ENCODE measurements around the gene ZDHHC14.

ZDHHC14 gene

GRCh38 chr6:157647261-157647915, 266.4 kb downstream of the ZDHHC14 start:
- DNase-seq (ENCODE audit: low read depth), result no peak

- DNase-seq (ENCODE audit: low read depth), result no peak
Observed at GRCh38 chr6:157648561-157648960, 267.6 kb downstream of the ZDHHC14 start.

DNA sequence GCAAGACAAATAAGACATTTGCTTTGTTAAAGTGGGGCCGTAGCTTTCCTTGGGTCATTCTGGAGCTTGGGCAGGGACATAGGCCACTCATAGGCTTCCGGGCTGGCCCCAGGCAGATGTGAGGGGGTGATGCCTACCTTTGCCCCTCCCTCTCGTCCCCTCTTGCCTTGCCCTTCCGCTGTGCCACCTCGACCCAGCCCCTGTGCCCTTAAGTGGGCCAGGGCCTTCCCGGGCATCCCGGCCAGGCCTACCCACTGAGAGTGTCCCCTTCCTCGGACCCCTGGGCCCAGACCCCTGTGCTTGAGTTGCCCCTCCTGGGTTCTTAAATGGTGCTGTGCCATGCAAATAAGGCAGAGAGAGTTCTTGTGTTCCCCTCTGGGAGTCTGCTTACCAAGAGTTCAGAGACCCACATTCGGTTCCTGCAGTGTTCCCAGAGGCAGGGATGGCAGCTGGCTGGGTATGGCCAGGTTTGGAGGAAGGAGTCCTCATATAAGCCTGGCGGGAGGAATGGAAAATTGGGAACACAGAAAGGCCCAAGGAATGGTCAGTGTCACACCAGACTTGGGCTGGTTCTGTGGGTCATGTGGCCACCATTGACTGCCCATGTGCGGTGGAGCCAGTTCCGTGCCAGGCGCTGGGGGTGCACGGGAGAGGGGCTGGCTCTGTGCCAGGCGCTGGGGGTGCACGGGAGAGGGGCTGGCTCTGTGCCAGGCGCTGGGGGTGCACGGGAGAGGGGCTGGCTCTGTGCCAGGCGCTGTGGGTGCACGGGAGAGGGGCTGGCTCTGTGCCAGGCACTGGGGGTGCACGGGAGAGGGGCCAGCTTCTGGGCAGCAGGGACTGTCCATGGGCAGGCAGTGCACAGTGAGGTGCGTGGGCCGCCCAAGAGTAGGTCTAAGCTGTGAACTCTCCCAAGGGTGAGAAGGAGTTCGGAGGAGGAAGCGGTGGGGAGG, 268.6 kb downstream of the ZDHHC14 start:
- DNase-seq (ENCODE audit: low read depth), result no peak

GRCh38 chr6:157650261-157650640, 269.3 kb downstream of the ZDHHC14 start:
- no peak for DNase-seq (ENCODE audit: low read depth)

DNA sequence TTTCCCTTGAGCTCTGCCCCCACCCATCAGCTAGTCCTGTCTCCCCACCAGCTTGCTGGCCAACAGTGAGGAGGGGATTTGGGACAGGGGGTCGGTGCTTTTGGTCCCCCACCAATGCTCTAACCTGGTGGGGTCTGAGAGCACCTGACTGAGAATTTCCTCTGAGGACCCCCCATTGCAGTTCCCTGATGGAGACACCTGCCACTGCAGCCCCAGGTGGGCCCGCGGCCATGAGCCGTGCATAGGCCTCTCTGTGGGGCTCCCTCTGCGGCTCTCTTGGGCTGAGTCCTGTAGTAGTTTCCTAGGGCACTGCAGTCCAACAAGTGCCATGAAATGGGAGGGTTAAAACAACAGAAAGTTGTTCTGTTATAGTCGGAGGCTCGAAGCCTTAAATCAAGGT, 269.8 kb downstream of the ZDHHC14 start:
- no peak for DNase-seq (ENCODE audit: low read depth)

GRCh38 chr6:157651731-157652490, 270.9 kb downstream of the ZDHHC14 start:
- DNase-seq (ENCODE audit: low read depth), result no peak

- no peak for DNase-seq (ENCODE audit: low read depth)
Observed at GRCh38 chr6:157652601-157653363, 271.8 kb downstream of the ZDHHC14 start.

GRCh38 chr6:157653521-157653920, 272.5 kb downstream of the ZDHHC14 start:
- DNase-seq (ENCODE audit: low read depth), result no peak

DNA sequence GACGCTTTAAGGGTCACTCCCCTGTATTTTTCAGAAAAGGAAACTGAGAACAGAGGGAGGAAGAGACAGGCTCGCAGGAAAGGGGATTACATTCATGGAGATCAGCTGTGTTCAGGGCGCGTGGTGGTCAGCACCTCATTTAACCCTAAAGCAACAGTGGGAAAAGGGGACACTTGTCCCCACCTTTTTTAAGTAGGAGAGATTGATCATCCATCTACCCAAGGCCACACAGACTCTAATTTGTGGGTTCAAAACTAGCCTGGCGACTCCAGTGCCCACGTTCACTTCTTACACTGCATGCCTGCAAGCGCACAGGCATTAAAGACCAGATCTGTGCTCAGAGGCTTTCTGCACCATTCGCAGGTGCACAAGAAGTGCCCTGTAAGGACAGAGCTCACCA, 274.1 kb downstream of the ZDHHC14 start:
- DNase-seq (ENCODE audit: low read depth), result no peak

DNA sequence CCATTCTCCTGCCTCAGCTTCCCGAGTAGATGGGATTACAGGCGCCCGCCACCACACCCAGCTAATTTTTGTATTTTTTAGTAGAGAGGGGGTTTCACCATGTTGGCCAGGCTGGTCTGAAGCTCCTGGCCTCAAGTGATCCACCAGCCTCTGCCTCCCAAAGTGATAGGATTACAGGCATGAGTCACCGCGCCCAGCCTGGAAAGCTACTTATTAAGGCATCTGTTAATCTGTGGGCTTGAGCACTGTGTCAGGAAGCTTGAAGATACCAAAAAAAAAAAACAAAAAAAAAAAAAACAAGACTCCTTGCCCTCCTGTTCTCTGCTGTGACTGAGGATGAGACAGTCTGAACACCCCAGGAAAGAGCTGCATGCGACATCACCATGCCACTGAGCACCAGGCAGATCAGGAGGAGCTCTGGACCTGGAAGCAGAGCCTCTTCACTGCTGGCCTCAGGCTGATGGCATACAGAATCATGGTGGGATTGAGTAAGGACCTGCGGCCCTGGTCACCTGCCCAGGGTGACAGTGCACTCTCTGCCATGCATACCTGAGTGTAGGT, 275.5 kb downstream of the ZDHHC14 start:
- no peak for DNase-seq (ENCODE audit: low read depth)

DNA sequence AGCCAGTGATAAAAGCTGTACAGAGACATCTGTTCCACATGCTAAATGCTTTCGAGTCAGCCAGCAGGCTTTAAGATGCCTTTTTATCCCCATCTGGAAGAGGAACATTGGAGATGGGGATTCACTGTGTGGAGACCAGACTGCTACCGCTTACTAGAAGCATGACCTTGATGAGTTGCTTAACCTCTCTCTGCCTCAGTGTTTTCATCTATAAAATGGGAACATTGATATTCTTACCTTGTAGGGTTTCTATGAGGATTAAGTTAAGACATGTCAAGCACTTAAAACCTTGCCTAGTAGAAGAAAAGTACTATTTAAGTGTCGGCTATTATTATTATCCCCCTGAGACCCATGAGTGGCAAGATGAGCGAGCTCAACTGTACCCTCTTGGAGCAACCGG, 276.8 kb downstream of the ZDHHC14 start:
- no peak for DNase-seq (ENCODE audit: low read depth)

DNA sequence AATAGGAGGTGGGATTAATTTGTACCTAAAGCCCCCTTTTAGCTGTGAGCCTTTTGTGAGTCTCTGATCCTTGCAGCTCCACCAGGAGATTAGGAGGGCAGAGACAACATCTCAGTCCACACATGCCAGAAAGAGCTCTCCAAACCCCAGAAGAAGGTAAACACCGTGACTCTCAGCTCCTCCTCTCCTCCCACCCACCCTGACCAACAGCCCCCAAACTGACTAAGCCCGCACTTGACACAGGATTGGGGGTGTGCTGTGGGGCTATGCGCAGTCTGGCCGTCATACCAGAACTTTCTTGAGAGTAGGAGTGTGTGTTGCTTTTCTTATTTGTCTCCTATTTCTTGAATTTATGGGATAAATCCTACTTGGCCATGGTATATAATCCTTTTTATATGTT, 277.3 kb downstream of the ZDHHC14 start:
- no peak for DNase-seq (ENCODE audit: low read depth)

- no peak for DNase-seq (ENCODE audit: low read depth)
Observed at GRCh38 chr6:157659536-157660271, 278.7 kb downstream of the ZDHHC14 start.

DNA sequence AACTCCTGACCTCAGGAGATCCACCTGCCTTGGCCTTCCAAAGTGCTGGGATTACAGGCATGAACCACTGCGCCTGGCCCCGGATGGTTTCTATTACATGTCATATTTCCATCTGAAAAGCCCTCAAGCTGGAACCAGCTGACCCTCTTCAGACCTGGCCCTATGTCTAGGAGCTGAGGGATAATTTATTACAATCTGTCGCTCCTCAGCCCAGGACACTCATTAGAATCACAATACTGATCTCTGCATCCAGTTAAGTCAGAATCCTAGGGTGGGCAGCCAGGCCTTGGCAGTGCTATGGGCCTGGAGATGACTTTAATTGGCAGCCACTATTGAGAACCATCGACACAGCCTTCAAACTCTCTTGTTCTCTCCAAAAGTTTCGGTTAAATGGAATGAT, 279.4 kb downstream of the ZDHHC14 start:
- DNase-seq (ENCODE audit: low read depth), result no peak

DNA sequence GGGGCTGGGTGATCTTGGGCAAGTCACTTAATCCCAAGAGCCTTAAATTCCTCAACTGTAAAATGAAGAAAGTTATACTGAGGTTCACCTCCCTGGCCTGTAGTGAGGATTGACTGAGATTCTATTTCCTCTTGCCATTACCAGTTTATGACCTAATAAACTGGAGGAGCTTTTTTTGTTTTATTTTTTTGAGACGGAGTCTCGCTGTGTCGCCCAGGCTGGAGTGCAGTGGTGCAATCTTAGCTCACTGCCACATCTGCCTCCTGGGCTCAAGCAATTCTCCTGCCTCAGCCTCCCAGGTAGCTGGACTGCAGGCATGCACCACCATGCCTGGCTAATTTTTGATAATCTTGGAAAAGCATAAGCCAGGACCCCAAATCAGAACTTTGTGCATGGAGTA, 280.7 kb downstream of the ZDHHC14 start:
- DNase-seq (ENCODE audit: low read depth), result no peak

- DNase-seq (ENCODE audit: low read depth), result no peak
Observed at GRCh38 chr6:157663261-157663660, 282.3 kb downstream of the ZDHHC14 start.

GRCh38 chr6:157665180-157665579, 284.2 kb downstream of the ZDHHC14 start:
- no peak for DNase-seq (ENCODE audit: low read depth)

DNA sequence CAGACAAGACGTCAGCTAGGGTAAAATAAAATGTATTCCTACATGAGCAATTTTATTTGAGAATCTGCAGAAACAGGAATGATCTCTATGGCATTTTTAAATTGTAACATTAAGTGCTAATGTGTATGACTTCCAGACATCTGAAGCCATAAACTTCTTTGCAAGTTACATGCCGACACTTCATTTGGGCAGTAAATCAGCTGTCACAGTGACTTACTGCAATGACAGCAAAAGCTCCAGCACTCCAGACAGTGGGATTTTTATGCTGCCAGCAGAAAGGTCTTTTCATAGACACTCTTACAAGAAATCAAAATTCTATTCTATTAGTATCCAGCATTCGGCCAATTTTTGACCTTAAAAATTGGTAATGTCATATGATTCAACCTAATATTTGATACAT, 285.7 kb downstream of the ZDHHC14 start:
- no peak for DNase-seq (ENCODE audit: low read depth)

DNA sequence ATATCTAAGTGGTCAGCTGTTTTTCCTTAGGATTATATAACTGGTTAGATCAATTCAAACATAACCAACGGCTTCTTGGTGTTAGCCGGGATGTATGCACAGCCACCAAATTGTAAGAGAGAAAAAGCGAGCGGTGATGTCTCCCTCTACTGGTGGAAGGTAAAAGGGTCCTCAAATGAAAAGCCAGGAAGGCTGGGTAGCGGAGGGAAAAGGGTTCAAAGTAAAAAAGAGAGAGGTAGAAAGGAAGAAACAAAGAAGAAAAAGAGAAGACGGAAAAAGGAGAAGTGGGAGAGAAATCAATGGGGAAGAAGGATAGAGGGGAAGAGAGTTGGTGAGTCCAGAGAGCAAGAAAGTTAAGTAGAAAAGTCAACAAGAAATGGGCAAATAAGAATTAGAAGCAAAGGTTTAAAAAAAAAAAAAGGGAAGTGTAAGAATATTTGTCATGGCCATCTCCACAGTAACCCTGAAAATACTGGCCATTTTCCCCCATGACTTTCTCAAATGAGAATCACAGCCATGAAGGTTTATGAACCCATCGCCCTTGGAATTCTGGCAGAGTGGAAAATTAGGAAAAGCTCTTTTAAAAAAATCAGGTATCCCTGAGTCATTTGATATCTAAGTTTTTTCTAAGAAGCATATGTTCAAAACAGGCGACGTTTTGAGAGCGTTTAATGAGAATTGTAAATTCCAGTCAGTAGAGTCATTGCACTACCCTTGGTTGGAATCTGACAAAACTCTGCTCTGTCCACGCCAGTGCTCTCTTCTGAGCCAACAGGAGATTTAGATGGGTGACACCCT, 286.4 kb downstream of the ZDHHC14 start:
- peak; percentile 33 for DNase-seq (ENCODE audit: low read depth)

- DNase-seq (ENCODE audit: low read depth), result no peak
Observed at GRCh38 chr6:157668009-157668401, 287.0 kb downstream of the ZDHHC14 start.

Data from HS-5 (cell line).